ENCODE measurements around the gene GRK3.

DNA sequence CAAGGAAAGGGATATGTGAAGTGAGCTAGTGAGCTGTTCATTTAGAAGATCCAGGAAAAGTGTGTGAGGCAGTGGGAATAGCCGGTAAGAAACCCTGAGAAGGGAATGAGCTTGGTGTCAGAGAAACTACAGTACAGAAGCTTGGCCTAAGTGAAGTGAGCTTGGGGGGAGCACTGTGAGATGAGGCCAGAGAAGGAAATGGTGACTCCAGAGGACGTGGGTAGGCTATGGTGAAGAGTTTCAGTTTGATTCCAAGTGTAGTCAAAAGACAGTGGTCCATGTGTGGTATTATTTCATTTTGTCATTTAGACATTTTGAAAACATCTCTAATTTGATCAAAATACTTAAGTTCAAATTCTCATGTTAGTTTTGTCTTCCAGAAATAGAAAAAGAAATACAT lies 77.2 kb downstream of the GRK3 start:
- no peak for TF ChIP-seq POLR2A (IDR thresholded peaks at IDR 0.05; ENCODE audit: low read length)
- no peak for TF ChIP-seq GATA1 (IDR thresholded peaks at IDR 0.05; ENCODE audit: low read depth, low read length)
